Measurements from ENCODE around the gene BEND6.
A peak's percentile ranks its signal among the peaks of the same experiment; 100 is the strongest.

Gene BEND6

GRCh38 chr6:56955171-56956155 lies 556 bp downstream of the BEND6 start:
- POLR2A ChIA-PET, result interaction anchor here (0.7 to 1.1 kb wide), 6 partner anchors 12 to 266 kb away, joined by 3 to 4 read pairs (median 3); no protein-coding TSS in a partner anchor
- CTCF ChIA-PET, result interaction anchor here (0.6 to 1.5 kb wide), 13 partner anchors 22 to 656 kb away, joined by 3 to 8 read pairs (median 4); partner anchors contain the start of gene PRIM2
- peak; percentile 83 for DNase-seq (ENCODE audit: extremely low spot score)
- no peak for TF ChIP-seq ARNT (IDR thresholded peaks at IDR 0.05)
- TF ChIP-seq TARDBP (IDR thresholded peaks at IDR 0.05), result no peak
- no peak for TF ChIP-seq SUZ12 (IDR thresholded peaks at IDR 0.05)
- no peak for TF ChIP-seq BHLHE40 (IDR thresholded peaks at IDR 0.05; ENCODE audit: borderline replicate concordance)
- no peak for TF ChIP-seq LEF1 (IDR thresholded peaks at IDR 0.05; ENCODE audit: borderline replicate concordance)
- TF ChIP-seq SP1 (IDR thresholded peaks at IDR 0.05), result no peak
- TF ChIP-seq ZNF384 (IDR thresholded peaks at IDR 0.05), result no peak
- TF ChIP-seq FOXK2 (IDR thresholded peaks at IDR 0.05), result no peak
- TF ChIP-seq HDGF (IDR thresholded peaks at IDR 0.05; ENCODE audit: borderline replicate concordance), result no peak

DNA sequence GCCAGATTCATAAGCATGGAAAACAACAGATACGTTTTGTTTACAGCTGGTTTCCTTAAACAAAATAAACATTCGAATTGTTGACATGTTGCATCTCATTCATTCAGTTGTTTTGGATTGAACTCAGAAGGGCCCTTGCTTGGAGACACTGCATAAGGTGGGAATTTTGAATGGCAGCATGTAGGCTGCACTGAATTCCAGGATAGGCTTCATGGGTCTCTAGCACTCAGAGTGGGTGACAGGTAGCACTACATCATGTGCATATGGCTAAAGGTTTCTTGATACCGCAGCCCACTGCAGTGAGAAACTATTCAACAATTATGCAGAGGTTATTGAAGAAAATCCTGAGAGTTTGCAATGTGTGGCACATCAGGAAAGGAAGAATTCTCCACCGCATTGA lies 1.6 kb downstream of the BEND6 start:
- no peak for DNase-seq (ENCODE audit: extremely low spot score)
- no peak for TF ChIP-seq ARNT (IDR thresholded peaks at IDR 0.05)
- TF ChIP-seq ELF4 (IDR thresholded peaks at IDR 0.05), result no peak
- TF ChIP-seq NFRKB (IDR thresholded peaks at IDR 0.05), result no peak
- TF ChIP-seq, protein P1, sequence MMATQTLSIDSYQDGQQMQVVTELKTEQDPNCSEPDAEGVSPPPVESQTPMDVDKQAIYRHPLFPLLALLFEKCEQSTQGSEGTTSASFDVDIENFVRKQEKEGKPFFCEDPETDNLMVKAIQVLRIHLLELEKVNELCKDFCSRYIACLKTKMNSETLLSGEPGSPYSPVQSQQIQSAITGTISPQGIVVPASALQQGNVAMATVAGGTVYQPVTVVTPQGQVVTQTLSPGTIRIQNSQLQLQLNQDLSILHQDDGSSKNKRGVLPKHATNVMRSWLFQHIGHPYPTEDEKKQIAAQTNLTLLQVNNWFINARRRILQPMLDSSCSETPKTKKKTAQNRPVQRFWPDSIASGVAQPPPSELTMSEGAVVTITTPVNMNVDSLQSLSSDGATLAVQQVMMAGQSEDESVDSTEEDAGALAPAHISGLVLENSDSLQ (IDR thresholded peaks at IDR 0.05), result no peak
- no peak for TF ChIP-seq HDGF (IDR thresholded peaks at IDR 0.05; ENCODE audit: borderline replicate concordance)
- no peak for TF ChIP-seq FOXK2 (IDR thresholded peaks at IDR 0.05)
- TF ChIP-seq FOXM1 (IDR thresholded peaks at IDR 0.05; ENCODE audit: borderline replicate concordance), result no peak
- TF ChIP-seq LEF1 (IDR thresholded peaks at IDR 0.05; ENCODE audit: borderline replicate concordance), result no peak
- TF ChIP-seq CTBP1 (IDR thresholded peaks at IDR 0.05; ENCODE audit: borderline replicate concordance), result no peak
- no peak for TF ChIP-seq SP1 (IDR thresholded peaks at IDR 0.05)
- TF ChIP-seq L3MBTL2 (conservative IDR thresholded peaks at IDR 0.05), result no peak
- TF ChIP-seq BHLHE40 (IDR thresholded peaks at IDR 0.05; ENCODE audit: borderline replicate concordance), result no peak
- no peak for TF ChIP-seq SUZ12 (IDR thresholded peaks at IDR 0.05)
- no peak for TF ChIP-seq FOXA1 (IDR thresholded peaks at IDR 0.05)
- TF ChIP-seq TARDBP (IDR thresholded peaks at IDR 0.05), result no peak
- no peak for TF ChIP-seq ZNF384 (IDR thresholded peaks at IDR 0.05)
- CTCF ChIA-PET, result no interaction called here
- POLR2A ChIA-PET, result no interaction called here

DNA sequence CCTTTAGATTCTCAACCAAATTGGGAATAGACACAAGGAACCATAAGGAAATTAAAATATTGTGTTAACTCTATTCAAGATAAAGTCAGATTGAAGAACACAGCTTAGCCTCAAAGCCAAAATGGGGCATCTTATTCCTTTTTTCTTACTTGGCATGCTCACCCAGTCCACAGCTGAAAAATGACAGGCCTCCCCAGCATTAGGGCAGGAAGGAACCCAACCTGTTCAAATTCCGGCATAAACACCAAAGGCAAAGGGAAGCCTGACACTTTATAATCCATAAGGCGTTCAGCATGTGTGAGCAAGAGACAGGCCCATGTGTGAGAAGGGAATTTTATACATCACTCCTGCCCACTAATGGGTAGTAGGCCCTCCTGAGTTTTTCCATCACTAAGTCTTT lies 2.9 kb downstream of the BEND6 start:
- POLR2A ChIA-PET, result no interaction called here
- DNase-seq (ENCODE audit: extremely low spot score), result no peak
- TF ChIP-seq CTBP1 (IDR thresholded peaks at IDR 0.05; ENCODE audit: borderline replicate concordance) (no peak), ELF4 (IDR thresholded peaks at IDR 0.05) (no peak)
- CTCF ChIA-PET, result no interaction called here

- ChIA-PET POLR2A (no interaction called here), CTCF (no interaction called here)
- DNase-seq (ENCODE audit: extremely low spot score), result no peak
- no peak for TF ChIP-seq TARDBP (IDR thresholded peaks at IDR 0.05)
- TF ChIP-seq ARNT (IDR thresholded peaks at IDR 0.05), result no peak
- TF ChIP-seq ZNF384 (IDR thresholded peaks at IDR 0.05), result no peak
- TF ChIP-seq HDGF (IDR thresholded peaks at IDR 0.05; ENCODE audit: borderline replicate concordance), result no peak
- no peak for TF ChIP-seq NFRKB (IDR thresholded peaks at IDR 0.05)
- no peak for TF ChIP-seq LEF1 (IDR thresholded peaks at IDR 0.05; ENCODE audit: borderline replicate concordance)
- TF ChIP-seq, protein P1 (IDR thresholded peaks at IDR 0.05), result no peak
- TF ChIP-seq ELF4 (IDR thresholded peaks at IDR 0.05), result no peak
- TF ChIP-seq L3MBTL2 (conservative IDR thresholded peaks at IDR 0.05), result no peak
- TF ChIP-seq FOXA1 (IDR thresholded peaks at IDR 0.05), result no peak
- no peak for TF ChIP-seq SP1 (IDR thresholded peaks at IDR 0.05)
- TF ChIP-seq FOXM1 (IDR thresholded peaks at IDR 0.05; ENCODE audit: borderline replicate concordance), result no peak
- no peak for TF ChIP-seq FOXK2 (IDR thresholded peaks at IDR 0.05)
- no peak for TF ChIP-seq SUZ12 (IDR thresholded peaks at IDR 0.05)
- TF ChIP-seq BHLHE40 (IDR thresholded peaks at IDR 0.05; ENCODE audit: borderline replicate concordance), result no peak
These were observed 3.6 kb downstream of the BEND6 start for GRCh38 chr6:56958481-56958880.

GRCh38 chr6:56959094-56959493 lies 4.2 kb downstream of the BEND6 start:
- TF ChIP-seq SUZ12 (IDR thresholded peaks at IDR 0.05), result no peak
- no peak for TF ChIP-seq HDGF (IDR thresholded peaks at IDR 0.05; ENCODE audit: borderline replicate concordance)
- TF ChIP-seq FOXA1 (IDR thresholded peaks at IDR 0.05), result no peak
- no peak for TF ChIP-seq BHLHE40 (IDR thresholded peaks at IDR 0.05; ENCODE audit: borderline replicate concordance)
- TF ChIP-seq FOXK2 (IDR thresholded peaks at IDR 0.05), result no peak
- TF ChIP-seq LEF1 (IDR thresholded peaks at IDR 0.05; ENCODE audit: borderline replicate concordance), result no peak
- TF ChIP-seq, protein P1 (IDR thresholded peaks at IDR 0.05), result no peak
- no peak for TF ChIP-seq CTBP1 (IDR thresholded peaks at IDR 0.05; ENCODE audit: borderline replicate concordance)
- no peak for TF ChIP-seq TARDBP (IDR thresholded peaks at IDR 0.05)
- TF ChIP-seq ZNF384 (IDR thresholded peaks at IDR 0.05), result no peak
- TF ChIP-seq ARNT (IDR thresholded peaks at IDR 0.05), result no peak
- TF ChIP-seq SP1 (IDR thresholded peaks at IDR 0.05), result no peak
- TF ChIP-seq NFRKB (IDR thresholded peaks at IDR 0.05), result no peak
- no peak for TF ChIP-seq L3MBTL2 (conservative IDR thresholded peaks at IDR 0.05)
- no peak for TF ChIP-seq ELF4 (IDR thresholded peaks at IDR 0.05)
- TF ChIP-seq FOXM1 (IDR thresholded peaks at IDR 0.05; ENCODE audit: borderline replicate concordance), result no peak
- ChIA-PET CTCF (interaction anchor here (1.0 kb wide), 1 partner anchor 56 kb away, joined by 5 read pairs; no protein-coding TSS in a partner anchor), POLR2A (no interaction called here)
- no peak for DNase-seq (ENCODE audit: extremely low spot score)
